Caco-2 (cell line): ENCODE data around the gene TSC22D2. TPM values are rescaled to one million over a fixed set of nuclear protein-coding genes. Genes with fewer than 3 reads are reported as not detected.

ENCODE experiments used
- BruUV-seq: library from RNA; stranded (reverse); fragments of 400-500 nt; replicated peaks from 2 replicates; lab custom pipeline; 2021; lab: Mats Ljungman, UMichigan
- CTCF ChIA-PET: fragments of 300-600 bp; sonication (Branson Sonifier 250); formaldehyde crosslinking; loops from one replicate; lab custom pipeline; 2022; ENCODE audit warnings: antibody characterized with exemption; lab: Charles Lee
- POLR2A ChIA-PET: fragments of 300-600 bp; sonication (Branson Sonifier 250); formaldehyde crosslinking; loops from one replicate; lab custom pipeline; 2022; ENCODE audit warnings: antibody characterized with exemption; lab: Charles Lee
- DNase-seq, 2 experiments: peaks; one replicate each; pipeline versions ENCODE4 v3.0.0 to v3.0.0-alpha.2; 2020 to 2022
- H3K27me3 ChIP-seq: replicated peaks from 2 replicates; pipeline ENCODE4 v1.6.0; 2011; ENCODE audit warnings: low read length; ENCODE audit not compliant: control insufficient read depth, insufficient read depth
- H3K36me3 ChIP-seq: 2 replicates; pipeline ENCODE4 v1.5.1; 2011; ENCODE audit warnings: low read length; ENCODE audit not compliant: control insufficient read depth, insufficient read depth
- H3K4me1 ChIP-seq: fragments of 250-450 bp; sonication (Bioruptor Pico); 2 replicates; pipeline ENCODE4 v1.5.1; 2020; ENCODE audit warnings: mild to moderate bottlenecking
- H3K4me3 ChIP-seq: 2 replicates; pipeline ENCODE4 v1.5.1; 2011; ENCODE audit warnings: low read depth, mild to moderate bottlenecking, control low read depth, low read length
- H3K9me3 ChIP-seq: fragments of 250-450 bp; sonication (Bioruptor Pico); 2 replicates; pipeline ENCODE4 v1.5.1; 2020; ENCODE audit warnings: mild to moderate bottlenecking, moderate library complexity
- H3K27ac Mint-ChIP-seq: one replicate; pipeline ENCODE4 v1.8.0; 2022; ENCODE audit warnings: mixed read lengths; ENCODE audit not compliant: unreplicated experiment
- H3K27me3 Mint-ChIP-seq: one replicate; pipeline ENCODE4 v1.8.0; 2022; ENCODE audit warnings: mixed read lengths; ENCODE audit not compliant: insufficient read depth, unreplicated experiment
- H3K36me3 Mint-ChIP-seq: one replicate; pipeline ENCODE4 v1.8.0; 2022; ENCODE audit warnings: mild to moderate bottlenecking, mixed read lengths; ENCODE audit not compliant: insufficient read depth, unreplicated experiment
- H3K4me1 Mint-ChIP-seq: one replicate; pipeline ENCODE4 v1.8.0; 2022; ENCODE audit warnings: low read depth, mixed read lengths; ENCODE audit not compliant: unreplicated experiment
- H3K4me3 Mint-ChIP-seq: one replicate; pipeline ENCODE4 v1.8.0; 2022; ENCODE audit warnings: mild to moderate bottlenecking, moderate library complexity, mixed read lengths; ENCODE audit not compliant: unreplicated experiment
- H3K9me3 Mint-ChIP-seq: one replicate; pipeline ENCODE4 v1.8.0; 2022; ENCODE audit warnings: mixed read lengths; ENCODE audit not compliant: unreplicated experiment
- CTCF ChIP-seq, 2 experiments: fragments of 200-600 bp in 1 of 2; IDR thresholded peaks; 1 replicate in 1 of 2; 2 replicates in 1 of 2; pipeline versions ENCODE4 v1.5.1 to v1.8.0; 2011 to 2022; ENCODE audit warnings: antibody characterized with exemption in 1 of 2, control low read depth in 1 of 2, inconsistent platforms in 1 of 2, low read depth in 1 of 2, low read length in 1 of 2, mild to moderate bottlenecking in 1 of 2, moderate library complexity in 1 of 2; ENCODE audit not compliant: insufficient read depth in 1 of 2, severe bottlenecking in 1 of 2, unreplicated experiment in 1 of 2
- intact Hi-C: fragments of 100-400 bp; cut with micrococcal nuclease; formaldehyde crosslinking; loops from one replicate; pipeline ENCODE4 v1.10.0; 2022; ENCODE audit not compliant: unreplicated experiment
- total RNA-seq: library from RNA; stranded (reverse); gene quantifications from 2 replicates; pipeline ENCODE4 v1.2.3, GENCODE V29; 2022

Gene TSC22D2
- total RNA-seq, 1 experiment from 2014 or later, result 30.8 TPM

GRCh38 chr3:150396956-150397550 is 11.0 kb upstream of the TSC22D2 start:
- intact Hi-C loops, result no loop called here
- H3K36me3 Mint-ChIP-seq, result no peaks in the 10 kb centered on the region
- Histone ChIP-seq H3K9me3 (no peaks in the 10 kb centered on the region), H3K36me3 (no peaks in the 10 kb centered on the region), H3K27me3 (no peaks in the 10 kb centered on the region), H3K4me3 (no peak overlapping the region), H3K4me1 (peaks cover 13% of the 10 kb centered on the region; the same call in 1 of the 2 replicates)
- POLR2A ChIA-PET, result no interaction called here
- H3K9me3 Mint-ChIP-seq, result no peaks in the 10 kb centered on the region
- CTCF ChIA-PET, result no interaction called here
- no peak for DNase-seq
- BruUV-seq, result no TSS peak
- H3K27me3 Mint-ChIP-seq, result no peaks in the 10 kb centered on the region
- H3K4me3 Mint-ChIP-seq, result no peak overlapping the region
- TF ChIP-seq CTCF (IDR thresholded peaks at IDR 0.05; ENCODE audit: insufficient read depth in 1 of 2, low read depth in 1 of 2, low read length in 1 of 2, severe bottlenecking in 1 of 2, unreplicated experiment in 1 of 2), result no peak
- H3K4me1 Mint-ChIP-seq, result peaks cover 7% of the 10 kb centered on the region
- no peak overlapping the region for H3K27ac Mint-ChIP-seq

- H3K36me3 Mint-ChIP-seq, result no peaks in the 10 kb centered on the region
- peaks cover 7% of the 10 kb centered on the region for H3K4me1 Mint-ChIP-seq
- intact Hi-C loops, result no loop called here
- no peak overlapping the region for H3K4me3 ChIP-seq
- H3K36me3 ChIP-seq, result no peaks in the 10 kb centered on the region
- CTCF ChIA-PET, result no interaction called here
- no peak for TF ChIP-seq CTCF (IDR thresholded peaks at IDR 0.05; ENCODE audit: insufficient read depth in 1 of 2, low read depth in 1 of 2, low read length in 1 of 2, severe bottlenecking in 1 of 2, unreplicated experiment in 1 of 2)
- no peaks in the 10 kb centered on the region for H3K27me3 ChIP-seq
- H3K4me3 Mint-ChIP-seq, result no peak overlapping the region
- H3K9me3 Mint-ChIP-seq, result no peaks in the 10 kb centered on the region
- peaks cover 10% of the 10 kb centered on the region; the same call in 1 of the 2 replicates for H3K4me1 ChIP-seq
- no TSS peak for BruUV-seq
- no peaks in the 10 kb centered on the region for H3K27me3 Mint-ChIP-seq
- DNase-seq, result no peak
- POLR2A ChIA-PET, result no interaction called here
- no peaks in the 10 kb centered on the region for H3K9me3 ChIP-seq
- H3K27ac Mint-ChIP-seq, result no peak overlapping the region
Measured at GRCh38 chr3:150399060-150399459, 9.0 kb upstream of the TSC22D2 start.

- ChIA-PET POLR2A (no interaction called here), CTCF (no interaction called here)
- H3K4me3 ChIP-seq, result no peak overlapping the region
- no peak overlapping the region for H3K4me3 Mint-ChIP-seq
- no peak overlapping the region for H3K27ac Mint-ChIP-seq
- H3K4me1 Mint-ChIP-seq, result peaks cover 8% of the 10 kb centered on the region
- intact Hi-C loops, result no loop called here
- no peaks in the 10 kb centered on the region for H3K27me3 ChIP-seq
- no peaks in the 10 kb centered on the region for H3K36me3 Mint-ChIP-seq
- no TSS peak for BruUV-seq
- no peak for DNase-seq
- no peaks in the 10 kb centered on the region for H3K9me3 Mint-ChIP-seq
- no peak for TF ChIP-seq CTCF (IDR thresholded peaks at IDR 0.05; ENCODE audit: insufficient read depth in 1 of 2, low read depth in 1 of 2, low read length in 1 of 2, severe bottlenecking in 1 of 2, unreplicated experiment in 1 of 2)
- no peaks in the 10 kb centered on the region for H3K27me3 Mint-ChIP-seq
- H3K9me3 ChIP-seq, result no peaks in the 10 kb centered on the region
- H3K4me1 ChIP-seq, result peaks cover 9% of the 10 kb centered on the region
- H3K36me3 ChIP-seq, result no peaks in the 10 kb centered on the region
Measured at GRCh38 chr3:150401285-150401684, 6.8 kb upstream of the TSC22D2 start.
